Natural killer cell (primary cell): ENCODE measurements around the gene ZNF749. TPM values are rescaled to one million over a fixed set of nuclear protein-coding genes. Genes with fewer than 3 reads are reported as not detected.

Experiments used
- ATAC-seq, 3 donors: fragments of 150-1000 bp in 2 of 3; fragments of 200-7000 bp in 1 of 3; cut with Tn5 transposase; 1 replicate in 1 of 3; 2 replicates in 2 of 3; pipeline ENCODE4 v1.10.0; 2021; ENCODE audit warnings: mild to moderate bottlenecking in 2 of 3, moderate library complexity in 2 of 3
- DNase-seq, 2 donors: peaks; one replicate each; pipeline versions ENCODE4 v3.0.0 to v3.0.0-alpha.2; 2013 to 2021; ENCODE audit warnings: mixed read lengths in 1 of 2
- H3K27ac ChIP-seq: one replicate; pipeline ENCODE4 v1.5.1; 2013; ENCODE audit warnings: mild to moderate bottlenecking, low read length
- H3K27me3 ChIP-seq: one replicate; pipeline ENCODE4 v1.6.1; 2013; ENCODE audit warnings: low read length; ENCODE audit not compliant: control insufficient read depth, insufficient read depth
- H3K36me3 ChIP-seq: one replicate; pipeline ENCODE4 v1.6.1; 2013; ENCODE audit warnings: low read length; ENCODE audit not compliant: control insufficient read depth, insufficient read depth
- H3K4me1 ChIP-seq: one replicate; pipeline ENCODE4 v1.6.1; 2013; ENCODE audit warnings: low read length; ENCODE audit not compliant: control insufficient read depth, insufficient read depth
- H3K4me3 ChIP-seq: one replicate; pipeline ENCODE4 v1.5.1; 2013; ENCODE audit warnings: low read length
- H3K9me3 ChIP-seq: one replicate; pipeline ENCODE4 v1.6.1; 2013; ENCODE audit warnings: low read length; ENCODE audit not compliant: control insufficient read depth, insufficient read depth
- H3K27ac Mint-ChIP-seq, 2 donors: one replicate each; pipeline ENCODE4 v1.8.0; 2022; ENCODE audit warnings: mild to moderate bottlenecking in 2 of 2, mixed read lengths in 2 of 2, moderate library complexity in 1 of 2
- H3K27me3 Mint-ChIP-seq, 2 donors: one replicate each; pipeline ENCODE4 v1.8.0; 2022; ENCODE audit warnings: low read depth in 2 of 2, mixed read lengths in 2 of 2
- H3K36me3 Mint-ChIP-seq: one replicate; pipeline ENCODE4 v1.8.0; 2022; ENCODE audit warnings: mixed read lengths
- H3K4me1 Mint-ChIP-seq, 2 donors: one replicate each; pipeline ENCODE4 v1.8.0; 2022; ENCODE audit warnings: mixed read lengths in 2 of 2
- H3K4me3 Mint-ChIP-seq: one replicate; pipeline ENCODE4 v1.8.0; 2022; ENCODE audit warnings: mild to moderate bottlenecking, moderate library complexity, mixed read lengths
- H3K9me3 Mint-ChIP-seq, 2 donors: one replicate each; pipeline ENCODE4 v1.8.0; 2022; ENCODE audit warnings: mixed read lengths in 2 of 2
- CTCF ChIP-seq: fragments of 200-600 bp; IDR thresholded peaks from one replicate; pipeline ENCODE4 v1.8.0; 2022; ENCODE audit warnings: antibody characterized with exemption
- WGBS: methylation state at CpG from one replicate; pipeline ENCODE4 v1.1.7; 2013; ENCODE audit warnings: missing lambda C conversion rate; ENCODE audit not compliant: insufficient coverage; 5-methylcytosine and 5-hydroxymethylcytosine counted together
- intact Hi-C: fragments of 100-400 bp; cut with micrococcal nuclease; formaldehyde crosslinking; loops from one replicate; pipeline ENCODE4 v1.14.2; 2022
- total RNA-seq, 4 donors: library from RNA; stranded (reverse); fragments of 120-200 nt in 1 of 4; gene quantifications; one replicate each; pipeline versions ENCODE4 v1.2.3 to v1.2.4, GENCODE V29; 2013 to 2022

The ZNF749 gene
- total RNA-seq, 3 donors from 2014 or later (not counting 1 experiment from before 2014, with no cell fraction given): 7.0 to 9.8 (median 7.8) TPM

GRCh38 chr19:57421037-57421436 lies 14.1 kb upstream of the ZNF749 start:
- H3K27me3 Mint-ChIP-seq: no peaks in the 10 kb centered on the region
- Histone ChIP-seq H3K9me3 (peaks cover 41% of the 10 kb centered on the region), H3K27me3 (no peaks in the 10 kb centered on the region), H3K4me1 (no peaks in the 10 kb centered on the region), H3K27ac (no peak overlapping the region), H3K4me3 (no peak overlapping the region), H3K36me3 (peaks cover 33% of the 10 kb centered on the region)
- H3K4me1 Mint-ChIP-seq: peaks cover 0 to 4% of the 10 kb centered on the region in 2 donors
- no peak overlapping the region for H3K4me3 Mint-ChIP-seq
- ATAC-seq (no peak), DNase-seq (no peak)
- peaks cover 53% of the 10 kb centered on the region for H3K36me3 Mint-ChIP-seq
- WGBS: 100% methylated on average over 1 of the region's 3 CpGs
- peaks cover 3 to 6% of the 10 kb centered on the region in 2 donors for H3K9me3 Mint-ChIP-seq
- H3K27ac Mint-ChIP-seq: no peak overlapping the region
- intact Hi-C loops: no loop called here
- TF ChIP-seq CTCF: no peak

- Mint-ChIP-seq H3K4me1 (peaks cover 21 to 33% of the 10 kb centered on the region in 2 donors), H3K9me3 (peaks cover 0 to 2% of the 10 kb centered on the region in 2 donors), H3K27ac (peak overlapping the region; percentile 87 to 88), H3K27me3 (peaks cover 0 to 2% of the 10 kb centered on the region in 2 donors), H3K36me3 (peaks cover 9% of the 10 kb centered on the region), H3K4me3 (peak overlapping the region; percentile 99)
- Histone ChIP-seq H3K4me3 (peak overlapping the region; percentile 62), H3K27ac (no peak overlapping the region), H3K27me3 (no peaks in the 10 kb centered on the region), H3K36me3 (no peaks in the 10 kb centered on the region), H3K9me3 (no peaks in the 10 kb centered on the region), H3K4me1 (peaks cover 14% of the 10 kb centered on the region)
- DNase-seq: no peak
- intact Hi-C loops: loop anchor here (1.0 kb wide), 5 partner anchors 23 to 247 kb away; partner anchors contain the start of genes ZNF17, ZNF548, ZNF550 and ZNF551
- ATAC-seq: peak in 2 of 3 donors; percentile 1 to 4
- TF ChIP-seq CTCF: no peak
- WGBS: 36% methylated on average over 15 of the region's 15 CpGs
Observed at GRCh38 chr19:57434386-57435061, 601 bp upstream of the ZNF749 start.

GRCh38 chr19:57436417-57436816 lies 1.3 kb downstream of the ZNF749 start:
- no peak overlapping the region for H3K27ac ChIP-seq
- 100% methylated on average over 1 of the region's 1 CpG for WGBS
- Mint-ChIP-seq H3K27me3 (peaks cover 0 to 2% of the 10 kb centered on the region in 2 donors), H3K36me3 (peaks cover 9% of the 10 kb centered on the region), H3K9me3 (peaks cover 2 to 4% of the 10 kb centered on the region in 2 donors), H3K27ac (peak overlapping the region in 1 of 2 donors; percentile 87), H3K4me1 (peaks cover 21 to 50% of the 10 kb centered on the region in 2 donors), H3K4me3 (peak overlapping the region; percentile 99)
- intact Hi-C loops: no loop called here
- ATAC-seq (no peak), DNase-seq (no peak)
- no peaks in the 10 kb centered on the region for H3K9me3 ChIP-seq
- H3K4me1 ChIP-seq: peaks cover 14% of the 10 kb centered on the region
- H3K36me3 ChIP-seq: no peaks in the 10 kb centered on the region
- no peak overlapping the region for H3K4me3 ChIP-seq
- H3K27me3 ChIP-seq: no peaks in the 10 kb centered on the region
- TF ChIP-seq CTCF: no peak
